NCI-H2196 treated with DMSO at 0.1 percent for 48 hours (cell line): ENCODE measurements around the gene KMT2E.

ENCODE experiments used
- DNase-seq: peaks from one replicate; lab custom pipeline; 2025; ENCODE audit not compliant: unreplicated experiment; lab: John Stamatoyannopoulos, UW

Gene KMT2E

DNA sequence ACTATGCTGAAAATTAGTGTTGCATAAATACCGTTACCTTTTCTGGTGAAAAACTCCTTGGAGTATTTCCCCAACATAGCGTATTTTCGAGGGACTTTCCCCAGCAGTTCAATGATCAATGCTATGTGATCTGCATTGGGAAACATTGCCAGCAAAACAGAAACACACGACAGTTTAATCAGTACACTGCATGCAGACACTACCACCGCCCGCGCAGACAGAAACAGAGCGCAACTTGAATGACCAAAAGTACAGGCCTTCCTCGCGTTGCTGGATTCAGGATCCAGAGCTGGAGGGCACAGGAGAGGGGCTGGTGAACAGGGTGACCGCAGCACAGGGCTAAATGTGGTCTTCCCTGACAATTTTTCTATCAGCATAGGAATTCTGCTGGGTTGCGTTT, 111.7 kb downstream of the KMT2E start:
- no peak for DNase-seq

DNA sequence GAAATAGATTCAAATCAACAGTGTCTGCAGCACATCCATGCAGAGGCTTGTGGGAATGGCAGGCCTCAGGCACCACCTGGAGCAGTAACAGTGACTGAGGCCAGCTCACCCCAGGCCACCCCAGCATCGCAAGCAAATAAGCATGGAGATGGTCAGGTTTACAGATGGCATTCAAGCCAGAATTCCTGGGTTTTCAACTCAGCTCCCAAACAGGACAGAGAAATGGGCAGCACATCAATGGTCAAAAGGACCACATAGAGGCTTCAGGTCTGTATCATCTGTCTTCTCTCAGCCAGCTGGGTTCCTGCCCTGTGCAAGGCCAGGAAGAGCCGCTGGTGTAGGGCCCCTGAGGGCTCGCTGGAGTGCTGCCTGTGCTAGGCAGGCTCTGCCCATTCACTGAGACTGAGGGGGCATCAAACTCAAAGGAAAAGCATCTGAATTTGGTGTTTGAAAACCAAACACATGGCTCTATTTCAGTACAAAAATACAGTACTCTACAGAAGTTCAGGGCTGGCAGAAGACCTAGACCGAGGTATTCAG, 112.5 kb downstream of the KMT2E start:
- no peak for DNase-seq

DNA sequence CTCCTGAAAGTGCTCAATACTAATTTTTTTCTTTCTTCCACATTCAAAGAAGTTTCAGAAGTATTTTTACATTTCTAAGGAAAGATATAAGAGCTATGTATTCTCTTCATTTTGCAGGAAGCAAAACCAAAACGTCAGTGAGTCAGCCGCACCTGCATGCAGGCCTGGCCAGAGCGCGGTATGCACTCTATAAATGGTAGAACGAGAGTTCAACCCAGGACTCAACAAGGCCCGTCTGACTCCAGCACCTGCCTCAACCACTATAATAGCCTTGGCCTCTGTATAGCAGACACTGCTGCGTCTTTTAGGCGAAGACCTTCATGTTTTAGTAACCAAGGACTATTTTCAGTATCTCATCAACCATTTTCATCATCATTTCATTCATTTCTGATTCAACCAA, 113.2 kb downstream of the KMT2E start:
- DNase-seq = no peak

DNA sequence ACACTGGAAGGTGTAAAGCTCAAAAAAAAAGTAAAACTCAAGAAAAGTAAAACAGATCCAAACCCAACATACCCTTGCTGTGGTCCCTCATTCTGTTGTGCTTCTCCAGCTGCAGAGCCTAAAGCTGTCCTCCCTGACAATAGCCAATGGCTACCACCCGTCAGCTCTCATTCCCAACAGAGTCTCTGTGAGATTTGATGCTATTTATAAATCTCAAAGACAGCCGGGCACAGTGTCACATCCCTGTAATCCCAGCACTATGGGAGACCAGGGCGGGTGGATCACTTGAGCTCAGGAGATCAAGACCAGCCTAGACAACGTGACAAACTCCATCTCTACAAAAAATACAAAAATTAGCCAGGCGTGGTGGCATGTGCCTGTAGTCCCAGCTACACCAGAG, 116.0 kb downstream of the KMT2E start:
- no peak for DNase-seq

DNA sequence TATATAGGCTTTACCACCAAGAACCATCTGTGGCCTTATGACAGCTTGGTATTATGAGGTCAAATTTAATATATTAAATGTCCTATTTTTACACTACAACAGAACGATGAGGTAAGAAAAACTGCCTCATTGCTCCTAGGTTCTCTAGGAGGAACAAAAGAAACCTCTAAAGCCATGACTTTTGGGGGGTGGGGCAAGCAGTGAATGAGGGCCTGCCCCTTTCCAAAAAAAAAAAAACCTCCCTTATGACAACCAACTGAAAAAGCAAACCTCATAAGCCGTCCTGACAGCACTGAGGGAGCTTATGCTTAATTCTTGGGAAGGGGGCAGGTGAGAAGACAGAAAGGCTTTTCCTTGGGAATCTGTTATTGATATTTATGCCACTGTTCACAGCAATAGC, 116.6 kb downstream of the KMT2E start:
- no peak for DNase-seq

DNA sequence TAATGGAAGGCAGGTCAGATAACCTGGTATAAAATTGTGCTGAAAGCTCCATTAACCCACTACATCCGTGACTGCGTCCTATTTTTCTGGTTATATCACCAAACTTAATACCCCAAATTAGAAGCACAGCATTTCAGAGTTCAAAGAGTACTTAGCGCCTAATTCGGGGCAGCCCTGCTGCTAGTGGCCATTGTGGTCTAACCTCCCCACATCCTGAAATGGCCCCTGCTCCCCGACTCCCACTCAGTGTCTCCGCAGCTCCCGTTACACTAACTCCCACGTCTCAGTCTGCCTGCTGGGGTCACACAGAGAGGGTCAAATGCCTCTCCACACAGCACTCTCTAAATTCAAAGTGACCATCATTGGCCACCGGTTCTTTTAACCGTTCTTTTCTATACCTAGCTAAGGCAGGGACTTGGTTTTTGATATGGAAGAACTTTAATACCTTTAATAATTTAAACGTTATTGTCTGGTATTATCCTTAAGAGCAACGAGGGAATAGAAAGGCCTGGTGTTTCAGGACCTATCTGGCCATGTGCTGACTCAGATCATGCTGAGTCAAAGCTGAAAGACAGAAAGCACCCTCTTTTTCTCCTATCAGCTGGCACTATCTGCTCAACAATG, 117.1 kb downstream of the KMT2E start:
- DNase-seq = no peak

DNA sequence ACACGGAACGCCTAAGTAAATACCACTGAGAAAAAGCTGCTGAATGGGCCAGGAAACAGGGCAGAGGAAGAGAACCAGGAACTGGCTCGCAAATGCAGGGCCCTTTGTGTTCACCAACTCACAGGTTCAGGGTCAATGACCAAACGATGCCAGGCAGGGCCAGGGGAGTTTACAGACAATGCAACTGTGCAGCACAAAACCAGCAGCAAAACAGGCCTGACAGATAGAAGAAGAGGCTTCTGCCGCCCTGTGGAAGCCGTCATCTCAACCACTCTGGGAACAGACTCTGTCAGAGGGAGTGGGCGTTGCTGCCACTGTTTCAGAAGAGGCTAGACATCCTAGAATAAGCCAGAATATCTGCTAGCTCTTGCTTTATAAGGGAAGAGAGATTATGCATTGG, 117.9 kb downstream of the KMT2E start:
- no peak for DNase-seq

DNA sequence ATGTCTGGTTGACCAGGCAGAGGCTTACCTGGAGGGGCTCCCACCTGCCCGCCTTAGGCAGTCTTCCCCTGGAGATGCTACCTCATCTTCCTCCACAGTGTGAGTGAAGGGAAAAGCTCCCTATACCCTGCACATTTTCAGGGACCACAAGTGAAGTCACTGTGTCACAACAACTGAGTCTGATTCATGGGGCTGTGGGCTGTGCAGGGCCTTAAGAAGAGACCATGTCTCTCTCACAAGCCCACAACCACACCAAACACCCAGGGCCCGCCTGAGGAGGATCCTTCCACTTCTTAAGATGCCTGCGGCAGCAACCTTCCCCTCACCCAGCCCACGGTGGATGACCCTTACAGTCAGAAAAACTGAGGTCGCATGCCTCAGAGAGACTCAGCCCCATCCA, 118.3 kb downstream of the KMT2E start:
- no peak for DNase-seq

DNA sequence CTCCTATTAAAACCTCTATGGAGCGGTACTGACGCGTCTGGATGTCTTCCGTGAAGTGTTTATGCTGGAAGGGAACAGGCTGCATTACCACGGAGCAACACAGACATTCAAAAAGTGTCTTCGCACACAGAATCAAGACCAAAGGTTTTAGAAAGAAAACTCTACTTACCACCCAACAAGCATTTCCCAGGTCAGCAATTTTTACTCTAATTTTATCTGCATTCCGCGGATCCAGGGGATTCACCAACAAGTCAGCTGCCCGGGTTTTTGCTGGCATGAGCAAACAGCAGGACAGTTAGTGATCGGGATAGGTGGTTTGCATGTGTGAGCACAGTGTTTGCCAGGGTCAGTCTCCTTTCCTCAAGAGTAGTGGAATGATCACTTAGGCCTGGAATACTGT, 118.8 kb downstream of the KMT2E start:
- DNase-seq = no peak

DNA sequence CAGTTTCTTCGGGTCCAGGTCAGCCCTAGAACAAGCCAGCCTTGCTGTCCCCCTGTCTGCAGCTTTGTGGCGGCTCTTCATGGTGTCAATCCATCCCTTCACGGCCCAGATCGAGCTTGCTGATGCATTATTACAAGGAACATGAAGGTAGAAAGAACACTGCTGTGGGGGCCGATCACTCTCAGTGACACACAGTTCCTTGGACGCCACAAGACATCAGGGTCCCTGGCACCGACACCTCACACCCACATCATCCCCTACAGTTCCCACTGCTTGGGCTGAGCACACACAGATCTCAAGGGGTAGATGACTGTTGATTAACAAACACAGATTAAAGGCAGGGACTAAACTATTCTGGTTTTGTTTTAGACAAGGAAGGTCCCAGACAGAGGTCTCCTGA, 119.4 kb downstream of the KMT2E start:
- no peak for DNase-seq

DNA sequence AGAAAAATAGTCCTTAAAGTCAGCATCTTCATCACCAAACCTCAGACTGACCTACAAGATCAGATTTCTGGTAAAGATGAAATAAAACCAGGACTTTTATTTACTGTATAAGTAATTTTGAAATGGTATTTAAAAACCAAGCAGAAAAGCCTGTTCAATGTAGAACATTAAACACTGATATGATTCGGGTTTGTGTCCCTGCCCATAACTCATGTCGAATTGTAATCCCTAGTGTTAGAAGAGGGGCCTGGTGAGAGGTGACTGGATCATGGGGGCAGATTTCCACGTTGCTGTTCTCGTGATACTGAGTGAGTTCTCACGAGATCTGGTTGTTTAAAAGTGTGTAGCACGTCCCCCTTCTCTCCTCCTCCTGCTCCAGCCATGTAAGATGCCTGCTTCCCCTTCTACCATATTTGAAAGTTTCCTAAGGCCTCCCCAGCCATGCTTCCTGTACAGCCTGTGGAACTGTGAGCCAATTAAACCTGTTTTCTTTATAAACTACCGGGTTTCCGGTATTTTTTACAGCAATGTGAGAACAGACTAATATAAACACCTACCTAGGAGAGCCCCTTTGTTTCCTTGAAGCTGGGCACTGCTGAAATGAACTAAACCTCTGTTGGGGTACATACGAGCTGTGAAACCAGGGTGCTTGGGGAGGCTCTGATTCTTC, 120.1 kb downstream of the KMT2E start:
- no peak for DNase-seq

DNA sequence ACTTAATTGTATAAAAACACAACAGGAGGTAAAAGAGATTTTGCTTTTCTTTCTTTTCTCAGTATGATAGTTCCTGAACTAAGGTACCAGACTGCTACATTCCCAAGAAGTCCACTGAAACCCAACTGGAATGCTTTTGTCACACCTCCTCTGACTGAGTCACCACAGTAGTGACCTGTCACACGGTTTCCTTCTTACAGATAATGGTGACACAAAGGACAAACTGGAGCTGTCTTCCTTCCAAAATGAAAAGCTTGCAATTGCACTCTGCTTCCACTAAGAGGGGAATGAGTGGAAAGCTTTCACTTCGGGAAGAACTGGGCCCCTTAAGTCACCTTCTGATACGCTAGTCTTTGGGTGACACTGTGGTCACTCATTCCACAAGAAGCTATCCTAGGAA, 122.2 kb downstream of the KMT2E start:
- DNase-seq = no peak

DNA sequence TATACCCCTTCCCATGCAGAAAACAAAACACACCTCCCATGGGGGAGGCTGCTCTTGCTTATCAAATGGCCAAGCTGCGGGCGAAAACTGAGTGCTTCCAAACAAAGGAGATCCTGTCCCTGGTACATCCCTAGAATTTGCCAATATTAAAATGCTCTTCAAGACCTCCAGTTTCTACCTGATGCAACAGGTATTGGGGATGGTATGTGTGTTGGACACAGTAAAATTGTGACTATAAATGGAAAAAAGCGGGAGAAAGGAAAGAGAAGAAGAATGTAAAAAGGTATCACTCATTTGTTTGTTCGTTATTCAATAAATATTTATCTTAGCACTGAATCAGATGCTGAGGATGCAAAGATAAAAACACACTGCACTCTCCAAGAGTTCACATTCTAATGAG, 123.9 kb downstream of the KMT2E start:
- no peak for DNase-seq

DNA sequence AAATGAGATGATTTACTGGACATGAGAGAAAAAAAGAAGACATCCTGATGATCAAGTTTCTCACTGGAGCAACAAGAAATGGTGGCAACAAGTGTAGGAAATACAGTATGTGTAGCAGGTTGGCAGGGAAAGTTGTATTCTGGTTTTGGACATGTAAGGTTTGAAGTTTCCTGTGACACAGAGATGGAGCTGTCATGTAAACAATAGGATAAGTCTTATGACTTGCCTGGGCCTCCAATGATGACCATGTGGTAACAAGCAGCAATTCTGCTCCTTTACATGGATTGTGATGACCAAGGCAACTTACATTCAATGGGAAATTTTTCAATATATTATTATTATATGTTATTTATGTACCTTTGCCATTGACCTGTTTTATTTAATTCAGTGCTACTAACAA, 125.4 kb downstream of the KMT2E start:
- no peak for DNase-seq

DNA sequence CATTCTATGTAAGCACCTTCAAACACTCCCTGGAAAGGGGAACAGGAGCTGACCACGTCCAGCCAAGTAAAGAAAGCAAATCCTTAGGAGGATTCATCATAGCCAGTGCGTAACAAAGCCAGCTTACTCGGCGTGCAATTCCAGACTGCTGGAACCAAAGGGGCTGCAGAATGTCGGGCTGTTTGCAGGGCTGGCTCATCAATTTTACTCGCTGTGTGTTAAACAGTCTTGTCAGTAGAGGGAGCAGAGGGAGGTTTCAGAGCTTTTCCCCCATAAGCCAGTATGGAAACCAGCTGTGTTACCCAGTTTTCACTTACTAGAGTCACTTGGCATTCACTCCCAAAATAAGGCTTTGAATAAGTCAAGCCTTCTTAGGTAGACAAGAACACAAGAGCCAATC, 127.1 kb downstream of the KMT2E start:
- DNase-seq = no peak

DNA sequence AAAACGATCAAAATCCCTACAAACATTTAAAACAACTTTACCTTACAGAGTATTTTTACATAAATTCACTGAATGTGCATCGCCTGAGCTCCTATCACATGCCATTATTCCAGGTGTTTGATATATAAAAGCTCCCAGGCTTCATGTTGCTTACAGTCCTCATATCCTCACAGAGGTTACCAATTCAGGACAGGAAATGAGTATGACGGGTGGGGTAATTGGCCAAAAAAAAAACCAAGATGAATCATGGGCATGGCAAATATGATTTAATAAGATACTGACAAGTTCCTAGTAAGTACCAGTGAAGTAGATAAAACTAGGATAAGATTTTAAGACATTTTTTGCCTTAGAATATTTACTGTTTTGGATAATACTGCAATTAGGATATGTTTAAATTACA, 135.8 kb downstream of the KMT2E start:
- DNase-seq = no peak

DNA sequence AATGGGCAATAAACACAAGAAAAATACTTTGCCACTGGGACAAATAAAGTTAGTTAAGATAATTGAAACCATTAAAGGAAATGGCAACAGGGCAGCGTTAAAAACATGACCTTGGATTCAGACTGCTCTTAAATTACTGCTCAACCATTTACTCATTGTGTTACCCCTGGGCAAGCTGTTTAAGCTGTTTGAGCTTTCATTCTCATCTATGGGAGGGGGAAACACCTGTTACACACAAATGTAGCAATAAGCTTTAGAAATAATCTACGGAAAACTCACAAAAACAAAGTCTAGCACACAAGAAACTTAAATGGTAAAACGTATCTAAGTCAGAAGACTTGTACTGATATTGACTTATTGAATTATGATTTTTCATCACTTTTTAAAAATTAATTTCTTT, 137.1 kb downstream of the KMT2E start:
- DNase-seq = no peak

DNA sequence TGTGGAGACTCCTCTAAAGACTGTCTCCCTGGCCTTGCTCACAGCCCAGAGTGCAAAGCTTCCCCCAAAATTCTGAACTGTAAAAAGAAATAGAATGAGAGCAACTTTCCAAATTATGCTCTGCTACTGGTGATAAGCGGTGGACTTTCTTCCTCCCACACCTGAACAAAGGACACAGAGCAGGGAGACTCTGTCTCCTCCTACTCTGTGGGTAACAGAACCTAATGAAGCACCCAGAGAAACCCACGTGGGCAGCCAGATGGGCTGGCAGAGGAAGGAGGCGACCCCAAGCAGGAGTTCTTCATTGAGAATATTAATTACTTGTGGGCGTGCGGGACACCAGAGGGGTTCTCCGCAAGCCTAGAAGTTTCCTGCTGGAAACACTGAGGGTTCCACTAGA, 139.5 kb downstream of the KMT2E start:
- no peak for DNase-seq

DNA sequence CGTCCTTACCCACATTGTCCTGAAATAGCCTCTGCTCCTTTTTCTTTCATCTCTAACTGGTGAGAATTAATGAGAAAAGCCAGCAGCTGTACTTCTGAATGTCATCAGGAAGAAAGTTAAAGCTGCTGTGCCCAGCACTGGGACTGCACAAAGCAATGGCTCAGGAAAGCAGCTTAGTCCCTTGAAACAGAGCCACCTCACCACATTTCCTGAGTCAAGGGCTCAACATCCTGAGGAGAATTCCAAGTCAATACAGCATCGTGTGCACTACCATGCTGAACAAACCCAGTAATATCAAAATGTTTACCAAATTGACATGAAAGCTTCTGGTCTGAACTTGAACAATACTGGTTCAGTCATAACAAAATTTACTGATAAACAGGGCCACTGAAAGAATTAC, 140.1 kb downstream of the KMT2E start:
- no peak for DNase-seq

DNA sequence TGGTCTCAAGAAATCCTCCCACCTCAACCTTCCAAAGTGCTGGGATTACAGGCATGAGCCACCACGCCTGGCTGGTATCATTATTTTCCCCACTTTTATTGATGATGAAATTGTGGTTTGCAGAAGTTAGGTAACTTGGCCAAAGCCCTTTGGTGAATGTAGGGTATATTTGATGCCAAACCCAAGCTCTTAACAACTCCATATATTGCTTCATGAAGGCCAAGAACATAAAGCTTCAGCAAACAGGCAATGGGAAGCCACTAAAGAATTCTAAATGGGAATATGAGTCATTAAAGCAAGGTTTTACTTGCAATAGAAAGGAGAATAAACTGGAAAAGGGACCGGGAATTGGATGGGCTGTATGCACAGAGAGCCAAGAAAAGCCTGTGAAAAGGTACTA, 142.7 kb downstream of the KMT2E start:
- DNase-seq = no peak

DNA sequence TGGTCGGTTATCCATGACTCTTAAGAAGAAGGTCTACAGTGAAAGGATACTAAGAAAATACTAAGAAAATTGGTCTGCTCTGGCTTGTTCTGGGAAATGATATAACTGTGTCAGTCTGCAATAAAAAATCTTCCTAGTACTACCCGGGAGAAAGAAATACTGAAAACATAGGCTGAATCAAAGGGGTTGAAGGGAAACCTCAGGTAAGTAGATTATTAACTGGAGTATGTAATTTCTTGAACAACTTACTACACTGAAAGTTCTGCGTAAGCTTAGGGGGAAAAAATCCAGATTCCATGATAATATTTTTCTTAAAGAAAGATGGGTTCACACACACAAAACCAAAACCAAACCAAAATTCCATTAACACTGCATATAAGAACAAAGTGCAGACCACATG, 143.3 kb downstream of the KMT2E start:
- DNase-seq = no peak

DNA sequence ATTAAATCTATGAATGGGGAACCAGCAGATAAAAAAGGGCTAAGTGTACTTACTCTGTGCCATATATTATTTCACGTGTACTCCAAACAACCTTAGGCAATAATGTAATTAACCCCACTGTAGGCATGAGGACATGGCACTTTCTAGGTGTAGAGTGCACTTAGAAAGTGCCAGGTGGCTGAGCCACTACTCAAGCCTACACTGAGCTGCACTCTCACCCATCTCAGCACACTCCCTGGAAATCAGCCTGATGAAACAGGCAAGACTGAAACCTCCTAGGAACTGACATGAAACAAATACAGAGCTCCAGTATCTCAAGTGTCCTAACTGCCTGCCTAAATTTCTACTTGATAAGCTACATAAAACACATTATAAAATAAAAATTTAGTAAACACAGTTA, 147.4 kb downstream of the KMT2E start:
- DNase-seq = no peak
